ENCODE measurements around the gene SLC39A9. TPM values are rescaled to one million over a fixed set of nuclear protein-coding genes. Genes with fewer than 3 reads are reported as not detected.

SLC39A9 gene
- total RNA-seq, 3 donors from 2014 or later: 71.1 to 92.3 (median 73.8) TPM

DNA sequence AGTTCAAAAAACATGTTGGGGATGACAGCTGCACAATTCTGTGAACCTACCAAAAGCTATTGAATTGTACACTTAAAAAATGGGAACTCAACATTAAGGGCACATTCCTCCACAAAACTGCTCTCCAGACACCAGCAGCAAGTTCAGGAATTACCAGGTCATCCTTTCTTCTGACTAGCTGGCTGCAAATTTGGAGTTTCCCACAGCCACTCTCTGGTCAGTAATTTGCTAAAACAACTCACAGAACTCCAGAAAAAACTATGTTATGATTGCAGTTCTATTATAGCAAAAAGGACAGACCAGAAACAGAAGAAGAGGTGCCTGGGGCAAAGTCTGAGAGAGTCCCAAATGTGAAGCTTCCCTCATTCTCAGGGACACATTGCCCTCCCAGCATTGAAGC, 65.9 kb downstream of the SLC39A9 start:
- intact Hi-C loops (cut with DNase I; ENCODE audit: low total_unique reads): loop anchor here (10.0 kb wide), 1 partner anchor 220 kb away; no protein-coding TSS in a partner anchor
- TF ChIP-seq, protein P1, sequence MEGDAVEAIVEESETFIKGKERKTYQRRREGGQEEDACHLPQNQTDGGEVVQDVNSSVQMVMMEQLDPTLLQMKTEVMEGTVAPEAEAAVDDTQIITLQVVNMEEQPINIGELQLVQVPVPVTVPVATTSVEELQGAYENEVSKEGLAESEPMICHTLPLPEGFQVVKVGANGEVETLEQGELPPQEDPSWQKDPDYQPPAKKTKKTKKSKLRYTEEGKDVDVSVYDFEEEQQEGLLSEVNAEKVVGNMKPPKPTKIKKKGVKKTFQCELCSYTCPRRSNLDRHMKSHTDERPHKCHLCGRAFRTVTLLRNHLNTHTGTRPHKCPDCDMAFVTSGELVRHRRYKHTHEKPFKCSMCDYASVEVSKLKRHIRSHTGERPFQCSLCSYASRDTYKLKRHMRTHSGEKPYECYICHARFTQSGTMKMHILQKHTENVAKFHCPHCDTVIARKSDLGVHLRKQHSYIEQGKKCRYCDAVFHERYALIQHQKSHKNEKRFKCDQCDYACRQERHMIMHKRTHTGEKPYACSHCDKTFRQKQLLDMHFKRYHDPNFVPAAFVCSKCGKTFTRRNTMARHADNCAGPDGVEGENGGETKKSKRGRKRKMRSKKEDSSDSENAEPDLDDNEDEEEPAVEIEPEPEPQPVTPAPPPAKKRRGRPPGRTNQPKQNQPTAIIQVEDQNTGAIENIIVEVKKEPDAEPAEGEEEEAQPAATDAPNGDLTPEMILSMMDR (IDR thresholded peaks at IDR 0.05): no peak
- TF ChIP-seq POLR2A (IDR thresholded peaks at IDR 0.05) (no peak), POLR2AphosphoS5 (IDR thresholded peaks at IDR 0.05) (no peak)

DNA sequence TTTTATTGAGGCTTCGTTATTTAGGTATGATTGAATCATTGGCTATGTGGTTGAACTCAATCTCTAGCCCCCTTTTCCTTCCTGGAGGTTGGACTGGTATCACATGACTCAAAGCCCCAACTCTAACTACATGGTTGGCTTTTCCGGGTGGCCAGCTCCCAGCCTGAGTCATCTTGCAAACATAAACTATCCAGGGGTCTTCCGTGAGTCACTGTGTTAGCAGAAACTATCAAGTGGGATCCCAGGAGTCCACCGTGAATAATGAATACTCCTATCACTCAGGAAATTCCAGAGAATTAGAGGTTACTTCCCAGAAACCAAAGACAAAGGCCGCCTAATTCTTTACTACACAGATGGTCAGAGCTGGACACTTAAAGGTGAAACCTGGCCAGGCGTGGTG, 66.3 kb downstream of the SLC39A9 start:
- TF ChIP-seq, protein P1 (IDR thresholded peaks at IDR 0.05): no peak
- TF ChIP-seq POLR2A (IDR thresholded peaks at IDR 0.05) (no peak), POLR2AphosphoS5 (IDR thresholded peaks at IDR 0.05) (no peak)
- Histone ChIP-seq H3K36me3 (peaks cover 9% of the 10 kb centered on the region), H3K4me1 (no peaks in the 10 kb centered on the region), H3K4me3 (no peak overlapping the region), H3K9me3 (no peaks in the 10 kb centered on the region), H3K27ac (no peak overlapping the region), H3K27me3 (no peaks in the 10 kb centered on the region)
- intact Hi-C loops (cut with DNase I; ENCODE audit: low total_unique reads): loop anchor here (10.0 kb wide), 1 partner anchor 220 kb away; no protein-coding TSS in a partner anchor
- DNase-seq (ENCODE audit: low spot score in 2 of 2): no peak

More for the DNA sequence above, 65.9 kb downstream of the SLC39A9 start:
- no peak overlapping the region for H3K27ac ChIP-seq
- H3K4me1 ChIP-seq: no peaks in the 10 kb centered on the region
- H3K4me3 ChIP-seq: no peak overlapping the region
- peaks cover 9% of the 10 kb centered on the region for H3K36me3 ChIP-seq
- no peaks in the 10 kb centered on the region for H3K9me3 ChIP-seq
- DNase-seq (ENCODE audit: low spot score in 2 of 2): no peak
- H3K27me3 ChIP-seq: no peaks in the 10 kb centered on the region

DNA sequence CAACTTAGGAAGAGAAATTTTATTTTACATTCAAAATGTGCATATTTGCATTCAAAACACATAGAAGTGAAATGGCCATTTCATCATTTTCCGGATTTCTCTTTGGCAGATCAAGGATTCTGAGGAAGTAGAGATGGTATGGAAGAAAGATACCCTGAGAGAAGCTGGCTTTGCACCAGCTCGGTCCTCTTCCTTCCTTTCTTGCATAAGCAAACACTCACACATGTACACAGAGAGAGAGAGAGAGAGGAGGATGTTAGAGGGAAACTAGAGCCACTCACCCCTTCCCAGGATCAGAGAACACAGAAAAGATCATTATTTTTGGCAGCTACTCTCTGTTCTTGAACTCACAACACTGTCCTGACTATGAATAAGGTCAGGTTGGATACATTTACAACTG, 70.5 kb downstream of the SLC39A9 start:
- intact Hi-C loops (cut with DNase I; ENCODE audit: low total_unique reads): loop anchor here (10.0 kb wide), 1 partner anchor 224 kb away; no protein-coding TSS in a partner anchor
- DNase-seq (ENCODE audit: low spot score in 2 of 2): no peak
- Histone ChIP-seq H3K4me3 (no peak overlapping the region), H3K4me1 (no peaks in the 10 kb centered on the region), H3K27me3 (no peaks in the 10 kb centered on the region), H3K27ac (no peak overlapping the region), H3K9me3 (no peaks in the 10 kb centered on the region), H3K36me3 (no peaks in the 10 kb centered on the region)
- TF ChIP-seq, protein P1 (IDR thresholded peaks at IDR 0.05): no peak
- no peak for TF ChIP-seq POLR2A (IDR thresholded peaks at IDR 0.05)

DNA sequence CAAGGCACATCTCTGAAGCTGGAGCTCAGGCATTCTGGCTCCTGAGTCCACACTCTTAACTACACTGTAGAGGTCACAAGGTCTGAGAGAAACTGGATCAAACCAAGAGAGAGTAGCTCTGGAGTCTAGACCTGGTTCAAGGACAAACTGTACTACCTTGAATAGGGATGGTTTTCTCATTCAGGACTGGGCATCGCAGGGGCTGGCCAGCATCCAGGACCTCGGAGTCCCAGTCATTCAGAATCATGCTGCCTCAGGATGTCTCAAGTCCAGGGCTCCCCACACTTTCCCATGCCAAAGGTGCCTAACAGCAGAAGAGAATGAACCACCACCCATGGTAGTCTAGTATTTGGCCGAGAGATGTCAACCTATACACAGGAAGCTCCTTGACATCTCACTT, 72.9 kb downstream of the SLC39A9 start:
- Histone ChIP-seq H3K27me3 (no peaks in the 10 kb centered on the region), H3K4me1 (no peaks in the 10 kb centered on the region), H3K9me3 (no peaks in the 10 kb centered on the region), H3K27ac (no peak overlapping the region), H3K36me3 (no peaks in the 10 kb centered on the region), H3K4me3 (no peak overlapping the region)
- DNase-seq (ENCODE audit: low spot score in 2 of 2): no peak
- TF ChIP-seq, protein P1 (IDR thresholded peaks at IDR 0.05): no peak
- TF ChIP-seq POLR2A (IDR thresholded peaks at IDR 0.05) (no peak), POLR2AphosphoS5 (IDR thresholded peaks at IDR 0.05) (no peak)
- intact Hi-C loops (cut with DNase I; ENCODE audit: low total_unique reads): no loop called here

DNA sequence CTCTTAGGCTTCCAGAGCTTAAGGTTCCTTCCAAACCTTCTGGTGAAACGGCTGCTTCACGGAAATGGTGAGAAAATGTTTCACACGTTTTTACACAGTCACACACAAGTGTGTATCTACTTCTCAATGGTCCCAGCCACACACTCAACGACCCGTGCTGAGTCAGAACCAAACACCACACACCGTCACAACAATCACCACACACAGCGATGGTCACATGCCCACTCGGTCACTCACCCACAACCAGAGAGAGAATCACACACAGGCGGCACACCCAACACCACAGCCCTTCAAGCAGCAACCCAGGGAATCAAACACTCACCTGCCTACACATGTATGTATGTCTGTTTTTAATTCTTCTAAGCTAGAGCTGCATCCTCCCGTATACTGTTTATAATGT, 73.4 kb downstream of the SLC39A9 start:
- Histone ChIP-seq H3K4me3 (no peak overlapping the region), H3K36me3 (no peaks in the 10 kb centered on the region), H3K27ac (no peak overlapping the region), H3K4me1 (no peaks in the 10 kb centered on the region), H3K27me3 (no peaks in the 10 kb centered on the region), H3K9me3 (no peaks in the 10 kb centered on the region)
- intact Hi-C loops (cut with DNase I; ENCODE audit: low total_unique reads): no loop called here
- no peak for TF ChIP-seq POLR2AphosphoS5 (IDR thresholded peaks at IDR 0.05)
- no peak for DNase-seq (ENCODE audit: low spot score in 2 of 2)

DNA sequence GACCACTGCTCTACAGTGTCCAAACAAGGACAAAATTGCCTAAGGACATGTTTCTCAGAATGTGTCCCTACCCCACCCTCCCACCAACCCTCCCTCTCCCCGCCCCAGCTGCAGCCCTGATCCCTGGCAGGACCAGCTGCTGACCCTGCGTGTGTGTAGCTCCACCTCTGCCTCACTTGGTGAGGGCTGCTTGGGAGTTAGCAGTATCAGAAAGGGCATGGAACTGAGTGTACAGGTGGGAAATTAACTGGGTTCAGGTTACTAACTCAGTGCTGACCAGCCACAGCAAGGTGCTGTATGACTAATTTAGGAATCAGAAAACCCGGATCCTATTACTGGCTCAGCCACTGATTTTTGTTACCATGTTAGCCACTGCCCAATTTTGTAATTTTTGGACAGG, 74.8 kb downstream of the SLC39A9 start:
- Histone ChIP-seq H3K9me3 (no peaks in the 10 kb centered on the region), H3K27me3 (no peaks in the 10 kb centered on the region), H3K4me1 (no peaks in the 10 kb centered on the region), H3K27ac (no peak overlapping the region), H3K36me3 (no peaks in the 10 kb centered on the region), H3K4me3 (no peak overlapping the region)
- intact Hi-C loops (cut with DNase I; ENCODE audit: low total_unique reads): no loop called here
- TF ChIP-seq, protein P1 (IDR thresholded peaks at IDR 0.05): no peak
- no peak for TF ChIP-seq POLR2A (IDR thresholded peaks at IDR 0.05)
- TF ChIP-seq POLR2AphosphoS5 (IDR thresholded peaks at IDR 0.05): no peak
- DNase-seq (ENCODE audit: low spot score in 2 of 2): no peak
